ENCODE measurements around the gene DRC3.

Gene DRC3

GRCh38 chr17:17970699-17971430, 1.8 kb upstream of the DRC3 start:
- peaks cover 51% of the 10 kb centered on the region for H3K79me2 ChIP-seq
- H3K4me3 ChIP-seq (ENCODE audit: low read depth, low read length): peak overlapping the region; percentile 96
- no peak overlapping the region for H3K9ac ChIP-seq
- H2AFZ ChIP-seq: no peak overlapping the region
- peak overlapping the region; percentile 87 for H3K27ac ChIP-seq
- peaks cover 15% of the 10 kb centered on the region for H3K4me1 ChIP-seq
- H3K9me3 ChIP-seq (ENCODE audit: control insufficient read depth, low read length): no peaks in the 10 kb centered on the region
- no peak for TF ChIP-seq CTCF (IDR thresholded peaks at IDR 0.05)
- no peaks in the 10 kb centered on the region for H3K27me3 ChIP-seq (ENCODE audit: control insufficient read depth, insufficient read depth, low read length)
- no peaks in the 10 kb centered on the region for H3K36me3 ChIP-seq (ENCODE audit: control insufficient read depth, insufficient read depth, low read length)
- H3K4me2 ChIP-seq (ENCODE audit: low read length): peak overlapping the region; percentile 91

GRCh38 chr17:17971431-17972125, 1.1 kb upstream of the DRC3 start:
- no peaks in the 10 kb centered on the region for H3K9me3 ChIP-seq (ENCODE audit: control insufficient read depth, low read length)

GRCh38 chr17:17972952-17973254, 241 bp downstream of the DRC3 start:
- Histone ChIP-seq H3K27ac (peak overlapping the region; percentile 46), H3K9me3 (ENCODE audit: control insufficient read depth, low read length) (no peaks in the 10 kb centered on the region), H3K4me3 (ENCODE audit: low read depth, low read length) (peak overlapping the region; percentile 96), H3K4me1 (peaks cover 10% of the 10 kb centered on the region), H3K9ac (no peak overlapping the region), H3K36me3 (ENCODE audit: control insufficient read depth, insufficient read depth, low read length) (no peaks in the 10 kb centered on the region), H3K27me3 (ENCODE audit: control insufficient read depth, insufficient read depth, low read length) (no peaks in the 10 kb centered on the region), H2AFZ (peak overlapping the region; percentile 81), H3K79me2 (peaks cover 38% of the 10 kb centered on the region), H3K4me2 (ENCODE audit: low read length) (peak overlapping the region; percentile 97)
- TF ChIP-seq CTCF (IDR thresholded peaks at IDR 0.05): no peak

More at GRCh38 chr17:17971431-17972125, 1.1 kb upstream of the DRC3 start:
- Histone ChIP-seq H3K27ac (peak overlapping the region; percentile 87), H3K4me1 (peaks cover 10% of the 10 kb centered on the region), H3K36me3 (ENCODE audit: control insufficient read depth, insufficient read depth, low read length) (no peaks in the 10 kb centered on the region), H3K4me2 (ENCODE audit: low read length) (peak overlapping the region; percentile 91), H3K27me3 (ENCODE audit: control insufficient read depth, insufficient read depth, low read length) (no peaks in the 10 kb centered on the region), H3K4me3 (ENCODE audit: low read depth, low read length) (peak overlapping the region; percentile 96), H2AFZ (peak overlapping the region; percentile 80), H3K9ac (peak overlapping the region; percentile 55), H3K79me2 (peaks cover 44% of the 10 kb centered on the region)
- TF ChIP-seq CTCF (IDR thresholded peaks at IDR 0.05): peak; percentile 4

DNA sequence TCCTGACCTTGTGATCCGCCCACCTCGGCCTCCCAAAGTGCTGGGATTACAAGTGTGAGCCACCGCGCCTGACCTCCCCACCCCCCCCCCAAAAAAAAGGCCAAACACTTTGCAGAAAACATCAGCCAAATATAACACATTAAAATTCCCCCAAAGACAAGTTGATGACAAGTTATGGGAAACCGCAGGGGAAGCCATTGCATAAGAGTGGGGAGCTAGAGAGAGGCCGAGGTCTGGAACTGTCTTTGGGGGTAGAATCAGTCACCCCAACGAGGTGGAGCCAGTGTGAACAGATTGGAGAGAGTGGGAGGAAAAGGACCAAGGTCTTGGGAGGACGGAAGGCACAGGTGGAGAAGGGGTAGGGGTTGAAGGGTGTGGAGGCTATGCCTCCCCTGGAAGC, 2.8 kb downstream of the DRC3 start:
- no peak for TF ChIP-seq CTCF (IDR thresholded peaks at IDR 0.05)
- Histone ChIP-seq H3K4me3 (ENCODE audit: low read depth, low read length) (no peak overlapping the region), H3K4me1 (peaks cover 26% of the 10 kb centered on the region), H3K27me3 (ENCODE audit: control insufficient read depth, insufficient read depth, low read length) (no peaks in the 10 kb centered on the region), H3K36me3 (ENCODE audit: control insufficient read depth, insufficient read depth, low read length) (no peaks in the 10 kb centered on the region), H3K79me2 (peaks cover 13% of the 10 kb centered on the region), H3K9ac (no peak overlapping the region), H3K9me3 (ENCODE audit: control insufficient read depth, low read length) (no peaks in the 10 kb centered on the region), H3K27ac (no peak overlapping the region), H3K4me2 (ENCODE audit: low read length) (no peak overlapping the region), H2AFZ (no peak overlapping the region)

All from parathyroid adenoma (tissue), 2 donors.